ENCODE measurements around the gene MR1. TPM values are rescaled to one million over a fixed set of nuclear protein-coding genes. Genes with fewer than 3 reads are reported as not detected.
"Not testable (repeated sequence)": the region's sequence is repeated elsewhere in the genome, so short reads cannot be mapped to it uniquely, and the experiment has no call there.

The MR1 gene
- total RNA-seq, 2 experiments from 2014 or later: 16.2 to 18.1 TPM

- Histone ChIP-seq H3K27me3 (ENCODE audit: control insufficient read depth in 1 of 2, insufficient read depth in 2 of 2, low read length in 2 of 2) (no peaks in the 10 kb centered on the region), H3K4me3 (ENCODE audit: low read length) (no peak overlapping the region), H3K9me3 (ENCODE audit: control insufficient read depth in 1 of 2, insufficient read depth in 1 of 2, low read length in 2 of 2) (no peaks in the 10 kb centered on the region), H3K4me1 (ENCODE audit: insufficient read depth, low read length) (peaks cover 59% of the 10 kb centered on the region), H3K36me3 (ENCODE audit: insufficient read depth, low read length) (peaks cover 34% of the 10 kb centered on the region), H3K27ac (ENCODE audit: low read depth in 1 of 2, low read length in 2 of 2) (no peak overlapping the region)
- ChIA-PET POLR2A (no interaction called here), CTCF (interaction anchor here (1.5 kb wide), 1 partner anchor 44 kb away, joined by 4 read pairs; no protein-coding TSS in a partner anchor)
- Mint-ChIP-seq H3K9me3 (no peaks in the 10 kb centered on the region), H3K4me3 (no peak overlapping the region), H3K27ac (no peak overlapping the region), H3K27me3 (no peaks in the 10 kb centered on the region), H3K4me1 (ENCODE audit: low read depth) (peaks cover 79% of the 10 kb centered on the region), H3K36me3 (ENCODE audit: low read depth) (peaks cover 60% of the 10 kb centered on the region)
- intact Hi-C loops (cut with DNase I, micrococcal nuclease): loop anchor here in 1 of 2 experiments (2.0 kb wide), 1 partner anchor 44 kb away; no protein-coding TSS in a partner anchor
- no peak for TF ChIP-seq CTCF (IDR thresholded peaks at IDR 0.05)
- ATAC-seq (ENCODE audit: poor library complexity): no peak
- no peak for DNase-seq
Observed at GRCh38 chr1:181040284-181040865, 6.6 kb downstream of the MR1 start.

- H3K9me3 ChIP-seq (ENCODE audit: control insufficient read depth in 1 of 2, insufficient read depth in 1 of 2, low read length in 2 of 2): no peaks in the 10 kb centered on the region
- CTCF ChIA-PET: no interaction called here
- peaks cover 39% of the 10 kb centered on the region for H3K4me1 ChIP-seq (ENCODE audit: insufficient read depth, low read length)
- peaks cover 50% of the 10 kb centered on the region for H3K4me1 Mint-ChIP-seq (ENCODE audit: low read depth)
- no peaks in the 10 kb centered on the region for H3K9me3 Mint-ChIP-seq
- no peak for ATAC-seq (ENCODE audit: poor library complexity)
- no peak overlapping the region for H3K27ac ChIP-seq (ENCODE audit: low read depth in 1 of 2, low read length in 2 of 2)
- intact Hi-C loops (cut with DNase I, micrococcal nuclease): no loop called here
- no peaks in the 10 kb centered on the region for H3K27me3 ChIP-seq (ENCODE audit: control insufficient read depth in 1 of 2, insufficient read depth in 2 of 2, low read length in 2 of 2)
- no peak overlapping the region for H3K4me3 ChIP-seq (ENCODE audit: low read length)
- peaks cover 60% of the 10 kb centered on the region for H3K36me3 Mint-ChIP-seq (ENCODE audit: low read depth)
- H3K4me3 Mint-ChIP-seq: no peak overlapping the region
- H3K27me3 Mint-ChIP-seq: no peaks in the 10 kb centered on the region
- POLR2A ChIA-PET: interaction anchor here (1.2 to 1.5 kb wide), 2 partner anchors 10 to 20 kb away, joined by 4 read pairs; partner anchors contain the start of gene STX6
- TF ChIP-seq CTCF (IDR thresholded peaks at IDR 0.05): no peak
- H3K36me3 ChIP-seq (ENCODE audit: insufficient read depth, low read length): peaks cover 33% of the 10 kb centered on the region
- peak in 2 of 14 experiments; percentile 52 for DNase-seq
- H3K27ac Mint-ChIP-seq: no peak overlapping the region
Observed at GRCh38 chr1:181043025-181043888, 9.5 kb downstream of the MR1 start.

- H3K27ac ChIP-seq (ENCODE audit: low read depth in 1 of 2, low read length in 2 of 2): no peak overlapping the region
- peaks cover 27% of the 10 kb centered on the region for H3K36me3 ChIP-seq (ENCODE audit: insufficient read depth, low read length)
- Mint-ChIP-seq H3K4me3 (no peak overlapping the region), H3K4me1 (ENCODE audit: low read depth) (peaks cover 38% of the 10 kb centered on the region), H3K36me3 (ENCODE audit: low read depth) (peaks cover 53% of the 10 kb centered on the region), H3K27me3 (no peaks in the 10 kb centered on the region), H3K9me3 (no peaks in the 10 kb centered on the region), H3K27ac (peak overlapping the region; percentile 64)
- ChIA-PET CTCF (no interaction called here), POLR2A (no interaction called here)
- H3K9me3 ChIP-seq (ENCODE audit: control insufficient read depth in 1 of 2, insufficient read depth in 1 of 2, low read length in 2 of 2): no peaks in the 10 kb centered on the region
- H3K27me3 ChIP-seq (ENCODE audit: control insufficient read depth in 1 of 2, insufficient read depth in 2 of 2, low read length in 2 of 2): no peaks in the 10 kb centered on the region
- peak in 6 of 14 experiments; percentile 15 to 76 (median 18) for DNase-seq
- peaks cover 26% of the 10 kb centered on the region for H3K4me1 ChIP-seq (ENCODE audit: insufficient read depth, low read length)
- TF ChIP-seq CTCF (IDR thresholded peaks at IDR 0.05): no peak
- H3K4me3 ChIP-seq (ENCODE audit: low read length): no peak overlapping the region
- intact Hi-C loops (cut with DNase I, micrococcal nuclease): no loop called here
- peak; percentile 82 for ATAC-seq (ENCODE audit: poor library complexity)
Observed at GRCh38 chr1:181044449-181044966, 10.7 kb downstream of the MR1 start.

GRCh38 chr1:181045946-181046345 lies 12.2 kb downstream of the MR1 start:
- H3K4me1 ChIP-seq (ENCODE audit: insufficient read depth, low read length): peaks cover 22% of the 10 kb centered on the region
- peaks cover 36% of the 10 kb centered on the region for H3K36me3 ChIP-seq (ENCODE audit: insufficient read depth, low read length)
- H3K27me3 Mint-ChIP-seq; POLR2A ChIA-PET; ATAC-seq (ENCODE audit: poor library complexity); H3K27me3 ChIP-seq (ENCODE audit: control insufficient read depth in 1 of 2, insufficient read depth in 2 of 2, low read length in 2 of 2); DNase-seq; H3K4me3 Mint-ChIP-seq; CTCF ChIA-PET; H3K27ac ChIP-seq (ENCODE audit: low read depth in 1 of 2, low read length in 2 of 2); H3K9me3 Mint-ChIP-seq; intact Hi-C loops (cut with DNase I, micrococcal nuclease); H3K4me3 ChIP-seq (ENCODE audit: low read length); H3K9me3 ChIP-seq (ENCODE audit: control insufficient read depth in 1 of 2, insufficient read depth in 1 of 2, low read length in 2 of 2): not testable (repeated sequence)
- H3K27ac Mint-ChIP-seq: peak overlapping the region; percentile 33
- H3K4me1 Mint-ChIP-seq (ENCODE audit: low read depth): peaks cover 29% of the 10 kb centered on the region
- peaks cover 57% of the 10 kb centered on the region for H3K36me3 Mint-ChIP-seq (ENCODE audit: low read depth)
